HG02759 (cell line): ENCODE results near the gene MRGPRD.

Experiments
- ATAC-seq: cut with Tn5 transposase; IDR thresholded peaks from one replicate; pipeline ENCODE4 v1.9.1; 2021; ENCODE audit warnings: mild to moderate bottlenecking, moderate library complexity; ENCODE audit not compliant: unreplicated experiment

MRGPRD gene

DNA sequence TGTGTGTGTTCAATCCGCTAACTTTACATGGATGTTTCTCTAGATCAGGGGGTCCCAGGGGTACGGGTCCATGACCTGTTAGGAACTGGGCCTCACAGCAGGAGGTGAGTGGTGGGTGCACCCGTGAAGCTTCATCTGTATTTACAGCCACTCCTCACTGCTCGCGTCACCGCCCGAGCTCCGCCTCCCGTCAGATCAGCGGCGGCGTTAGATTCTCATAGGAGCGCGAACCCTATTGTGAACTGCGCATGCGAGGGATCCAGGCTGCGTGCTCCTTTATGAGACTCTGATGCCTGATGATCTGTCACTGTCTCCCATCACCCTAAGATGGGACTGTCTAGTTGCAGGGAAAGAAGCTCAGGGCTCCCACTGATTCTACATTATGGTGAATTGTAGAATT, 31.9 kb downstream of the MRGPRD start:
- ATAC-seq: no peak

DNA sequence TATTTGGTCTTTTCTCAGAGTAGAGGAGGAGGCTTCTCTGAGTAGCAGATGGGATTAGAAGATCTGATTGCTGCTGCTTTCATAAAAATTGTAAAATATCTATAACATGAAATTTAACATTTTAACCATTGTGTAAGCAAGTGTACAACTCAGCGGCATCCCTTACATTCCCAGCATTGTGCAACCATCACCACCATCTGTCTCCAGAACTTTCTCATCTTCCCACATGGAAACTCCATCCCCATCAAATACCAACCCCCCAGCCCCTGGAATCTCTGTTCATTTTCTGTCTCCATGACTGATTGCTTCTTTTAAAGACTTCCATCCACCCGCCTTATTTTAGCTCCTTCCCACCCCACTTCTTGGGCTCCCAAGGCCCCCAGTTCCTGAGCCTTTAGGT, 32.3 kb downstream of the MRGPRD start:
- no peak for ATAC-seq

DNA sequence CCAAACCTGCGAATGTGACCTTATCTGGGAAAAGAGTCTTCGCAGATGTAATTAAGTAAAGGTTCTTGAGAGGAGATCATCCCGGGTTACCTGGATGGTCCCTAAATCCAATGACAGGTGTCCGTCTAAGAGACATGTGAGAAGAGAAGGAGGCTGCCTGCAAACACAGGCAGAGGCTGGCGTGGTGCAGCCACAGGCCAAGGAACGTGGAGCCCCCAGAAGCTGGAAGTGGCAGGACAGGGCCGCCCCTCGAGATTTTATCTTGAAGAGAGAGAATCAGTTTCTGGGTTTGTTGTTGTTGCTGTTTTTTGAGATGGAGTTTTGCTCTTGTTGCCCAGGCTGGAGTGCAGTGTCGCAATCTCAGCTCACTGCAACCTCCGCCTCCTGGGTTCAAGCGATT, 33.6 kb downstream of the MRGPRD start:
- no peak for ATAC-seq

DNA sequence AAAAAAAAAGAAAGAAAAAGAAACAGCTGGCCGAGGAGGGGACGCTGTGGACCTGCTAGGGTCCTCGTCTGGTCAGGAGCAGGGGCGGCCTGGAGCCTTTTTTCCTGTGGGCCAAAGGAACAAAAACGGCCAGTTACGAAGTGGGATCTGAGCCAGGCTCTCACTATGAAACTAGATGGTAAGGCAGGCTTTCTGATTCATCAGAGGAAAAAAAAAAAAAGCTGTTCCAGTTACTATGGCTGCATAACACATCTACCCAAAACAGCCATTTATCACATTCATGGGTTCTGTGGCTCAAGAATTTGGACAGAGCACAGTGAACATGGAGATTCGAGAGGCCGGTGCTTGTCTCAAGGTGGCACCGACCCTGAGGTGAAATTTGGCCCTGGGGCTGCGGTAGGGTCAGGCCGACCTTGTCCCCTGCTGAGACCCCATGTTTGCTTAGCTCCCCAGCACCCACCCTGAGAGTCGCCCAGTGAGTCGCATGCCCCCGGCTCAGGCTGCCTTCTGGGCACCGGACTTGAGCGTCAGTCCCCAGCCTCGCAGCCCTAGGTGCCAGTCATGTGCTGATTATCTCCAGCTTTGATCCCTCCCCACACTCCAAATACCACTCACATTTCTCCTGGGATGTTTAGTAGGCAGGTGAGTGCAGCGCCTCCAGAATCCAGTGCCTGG, 34.2 kb downstream of the MRGPRD start:
- ATAC-seq: no peak

DNA sequence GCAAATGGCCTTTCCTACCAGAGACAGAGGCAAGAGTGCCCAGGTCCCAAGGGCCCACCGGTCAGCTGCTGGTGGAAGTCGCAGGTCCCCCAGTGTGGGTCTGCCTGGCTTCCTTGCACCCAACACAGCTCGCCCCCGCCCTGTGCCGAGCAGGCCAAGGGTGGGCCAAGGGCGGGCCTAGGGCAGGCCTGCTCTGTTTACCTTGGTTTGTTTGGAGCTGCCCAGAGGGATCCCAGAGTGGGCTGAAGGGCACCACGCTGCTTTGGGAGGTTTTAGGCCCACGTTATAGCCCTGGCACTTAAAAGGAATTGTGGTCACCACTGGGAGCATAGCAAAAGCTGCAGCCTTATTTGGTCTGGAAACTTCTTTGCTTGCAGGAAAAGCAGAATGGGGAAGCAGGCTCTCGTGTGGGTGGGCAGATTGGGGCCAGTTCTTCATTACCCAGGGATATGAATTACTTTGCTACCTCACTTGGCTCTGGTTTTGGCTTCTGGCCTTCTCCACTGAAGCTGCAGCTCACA, 38.0 kb downstream of the MRGPRD start:
- no peak for ATAC-seq

DNA sequence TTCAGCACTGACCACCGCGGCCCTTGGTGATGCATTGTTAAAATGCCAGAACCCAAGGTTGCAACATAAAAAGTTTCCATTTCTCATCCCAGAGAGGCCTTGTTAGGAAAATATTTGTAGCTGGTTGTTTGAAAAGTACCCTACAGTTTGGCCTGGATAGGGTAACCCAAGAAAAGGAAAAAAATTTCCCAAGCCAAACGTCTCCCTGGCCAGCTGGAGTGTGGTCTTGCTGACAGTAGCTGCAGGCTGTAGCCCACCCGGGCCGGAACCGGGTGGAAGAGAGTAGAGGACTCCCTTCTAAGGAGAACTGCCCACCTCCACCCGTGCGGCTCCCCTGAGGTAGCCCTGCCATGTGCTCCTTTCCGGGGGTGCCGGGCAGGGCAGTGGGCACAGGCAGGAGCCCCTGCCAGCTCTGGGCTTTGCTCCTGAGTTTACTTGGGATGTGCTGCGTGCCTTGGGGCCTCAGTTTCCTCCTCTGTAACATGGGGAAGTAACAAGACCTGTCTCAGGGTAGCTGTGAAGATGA, 38.6 kb downstream of the MRGPRD start:
- no peak for ATAC-seq

DNA sequence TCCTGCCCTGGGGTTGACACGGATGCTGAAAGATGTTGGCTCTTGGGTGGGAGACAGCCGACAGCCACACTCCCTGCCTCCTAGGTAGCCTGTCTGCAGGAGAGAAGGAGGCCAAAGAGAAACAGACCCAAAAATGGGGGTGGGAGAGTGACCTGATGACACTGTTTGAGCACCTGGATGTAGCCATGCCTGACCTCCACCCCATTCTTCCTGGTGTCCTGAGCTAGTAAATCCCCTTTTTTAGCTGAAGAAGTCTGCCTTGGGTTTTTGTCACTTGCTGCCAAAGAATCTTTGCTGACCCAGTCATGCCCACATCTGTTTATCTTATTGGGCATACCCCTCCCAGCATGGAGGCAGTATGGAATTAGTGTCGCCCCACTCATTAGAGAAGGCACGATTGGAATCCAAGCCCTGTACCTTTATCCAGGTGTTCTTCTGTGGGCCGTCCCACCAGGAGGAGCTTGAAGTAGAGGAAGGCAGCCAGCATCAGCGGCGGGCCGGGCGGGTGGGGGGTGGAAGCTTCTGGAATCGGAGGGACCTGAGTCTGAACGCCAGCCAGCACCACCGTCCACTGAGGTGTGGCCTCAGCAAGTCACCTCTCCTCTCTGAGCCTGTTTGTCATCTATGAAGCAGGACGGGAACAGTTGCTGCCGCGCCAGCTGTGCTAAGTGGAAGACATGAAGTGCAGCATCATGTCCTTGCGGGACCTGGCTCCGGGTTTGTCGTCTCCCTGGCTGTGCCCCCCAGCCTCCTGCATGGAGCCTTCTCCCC, 39.3 kb downstream of the MRGPRD start:
- no peak for ATAC-seq

DNA sequence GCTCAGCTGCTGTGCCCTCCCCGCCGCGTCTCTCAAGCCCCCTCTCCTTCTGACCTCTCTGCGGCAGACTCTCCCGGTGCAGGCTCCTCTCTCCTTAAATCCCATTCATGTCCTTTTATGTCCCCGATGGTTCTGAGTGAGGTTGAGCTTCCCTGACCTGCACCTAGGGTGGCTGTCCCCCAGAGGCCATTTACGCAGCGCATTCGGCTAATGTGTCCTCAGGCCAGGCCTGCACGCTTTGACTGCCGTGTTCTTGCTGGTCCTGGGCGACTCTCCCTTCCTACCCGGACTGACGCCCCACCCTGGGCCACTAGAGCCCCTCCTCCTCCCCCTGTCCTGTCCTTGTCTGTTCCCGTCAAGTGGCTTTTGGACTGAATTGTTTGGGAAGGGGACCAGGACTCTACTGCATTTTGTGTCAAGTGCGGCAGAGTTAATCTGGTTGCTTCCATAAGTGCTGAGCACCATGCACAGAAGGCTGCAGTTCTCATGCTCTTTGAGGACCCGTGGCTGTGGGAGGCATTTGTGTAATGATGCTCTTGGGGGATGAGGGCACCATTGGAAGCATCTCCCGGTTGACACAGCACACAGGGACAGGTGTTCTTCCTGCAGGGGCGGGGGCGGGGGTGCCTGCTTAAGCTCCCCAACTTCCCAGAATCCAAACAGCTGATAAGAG, 40.0 kb downstream of the MRGPRD start:
- no peak for ATAC-seq

DNA sequence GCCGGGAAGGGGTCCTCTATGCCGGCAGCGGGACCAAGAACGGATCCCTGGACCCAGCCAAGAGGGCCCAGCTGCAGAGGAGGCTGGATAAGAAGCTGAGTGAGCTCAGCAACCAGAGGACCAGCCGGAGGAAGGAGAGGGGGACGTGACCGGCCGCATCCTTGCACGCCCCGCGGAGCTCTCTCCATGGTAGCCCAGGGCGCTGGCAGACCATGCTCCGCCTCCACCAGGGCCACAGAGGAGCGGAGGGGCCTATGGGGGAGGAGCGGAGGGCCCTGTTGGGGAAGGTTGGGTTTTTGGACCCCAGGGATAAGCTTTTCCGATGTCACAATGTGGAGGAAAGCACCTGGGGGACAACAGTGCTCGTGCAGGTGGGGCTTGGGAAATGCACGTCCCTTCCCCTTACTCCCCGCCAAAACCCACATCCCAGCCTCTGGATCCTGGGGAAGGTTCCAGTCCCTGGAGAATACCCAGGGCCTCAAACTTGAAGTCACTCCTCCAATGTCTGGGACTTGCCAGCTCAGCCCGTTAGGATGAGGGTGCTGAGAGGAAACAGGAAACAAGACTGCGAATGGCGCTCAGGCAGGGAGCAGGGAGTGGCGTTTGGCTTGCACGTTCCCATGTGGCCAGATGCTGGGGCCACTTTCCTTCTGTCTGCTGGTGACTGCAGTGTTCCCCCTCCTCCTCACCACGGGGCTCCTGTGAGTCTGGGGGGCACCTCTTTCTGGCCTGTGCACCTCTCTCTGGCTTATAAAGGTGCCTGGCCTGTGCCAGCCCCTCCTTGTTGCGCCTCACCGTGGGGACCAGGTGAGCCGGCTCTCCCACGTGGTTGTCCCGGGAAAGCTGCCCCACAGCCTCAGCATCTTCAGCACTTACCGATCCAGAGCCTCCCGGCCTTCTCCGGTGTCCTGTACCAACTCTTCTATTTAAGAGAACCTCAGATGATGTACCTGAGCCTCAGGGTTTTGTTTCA, 40.9 kb downstream of the MRGPRD start:
- ATAC-seq: no peak

DNA sequence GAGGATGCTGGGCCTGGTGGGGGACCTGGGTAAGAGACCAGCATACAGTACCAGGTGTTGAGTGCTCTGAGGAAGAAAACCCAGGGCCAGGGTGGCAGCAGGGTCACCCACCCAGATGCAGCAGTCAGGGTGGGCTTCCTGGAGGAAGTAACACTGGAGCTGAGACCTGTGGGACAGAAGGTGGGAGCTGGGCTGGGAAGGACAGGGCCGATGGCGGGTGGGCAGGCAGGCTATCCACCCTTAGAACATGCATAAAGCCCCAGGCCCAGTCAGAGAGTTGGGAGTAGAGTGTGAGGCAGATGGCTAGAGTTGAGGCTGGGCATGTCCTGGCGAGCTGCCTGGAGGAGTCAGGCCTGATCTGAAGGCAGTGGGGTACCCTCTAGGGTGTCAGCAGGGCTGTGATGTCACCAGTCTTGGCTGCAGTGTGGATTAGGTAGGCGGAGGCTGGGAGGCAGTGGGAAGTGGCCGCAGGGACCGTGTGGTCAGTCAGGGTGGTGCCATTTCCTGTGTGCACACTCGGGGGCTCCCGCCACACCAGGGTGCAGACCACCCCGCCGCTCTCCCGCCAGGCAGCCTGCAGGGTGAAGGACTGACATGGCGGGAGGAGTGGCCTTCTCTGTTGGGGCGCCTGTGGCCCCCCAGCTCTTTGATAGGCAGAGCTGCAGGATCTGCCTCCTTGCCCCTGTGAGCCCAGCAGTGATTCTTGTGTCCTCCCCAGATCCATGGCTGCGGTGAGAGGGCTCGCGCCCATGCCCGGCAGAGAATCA, 41.8 kb downstream of the MRGPRD start:
- ATAC-seq: no peak

DNA sequence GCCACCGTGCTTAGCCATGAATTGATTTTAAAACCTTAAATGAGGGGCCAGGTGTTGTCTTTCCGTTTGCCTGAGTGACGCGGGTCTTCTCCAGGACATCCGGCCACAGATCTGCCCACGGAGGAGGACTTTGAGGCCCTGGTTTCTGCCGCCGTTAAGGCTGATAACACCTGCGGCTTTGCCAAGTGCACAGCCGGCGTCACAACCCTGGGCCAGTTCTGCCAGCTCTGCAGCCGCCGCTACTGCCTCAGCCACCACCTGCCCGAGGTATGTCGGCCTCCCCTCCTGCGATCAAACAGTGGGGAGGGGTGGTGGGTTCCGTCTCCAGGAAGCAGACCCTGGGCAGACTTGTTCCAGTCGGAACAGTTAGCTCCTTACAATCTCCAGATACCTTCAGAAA, 42.7 kb downstream of the MRGPRD start:
- ATAC-seq: no peak

DNA sequence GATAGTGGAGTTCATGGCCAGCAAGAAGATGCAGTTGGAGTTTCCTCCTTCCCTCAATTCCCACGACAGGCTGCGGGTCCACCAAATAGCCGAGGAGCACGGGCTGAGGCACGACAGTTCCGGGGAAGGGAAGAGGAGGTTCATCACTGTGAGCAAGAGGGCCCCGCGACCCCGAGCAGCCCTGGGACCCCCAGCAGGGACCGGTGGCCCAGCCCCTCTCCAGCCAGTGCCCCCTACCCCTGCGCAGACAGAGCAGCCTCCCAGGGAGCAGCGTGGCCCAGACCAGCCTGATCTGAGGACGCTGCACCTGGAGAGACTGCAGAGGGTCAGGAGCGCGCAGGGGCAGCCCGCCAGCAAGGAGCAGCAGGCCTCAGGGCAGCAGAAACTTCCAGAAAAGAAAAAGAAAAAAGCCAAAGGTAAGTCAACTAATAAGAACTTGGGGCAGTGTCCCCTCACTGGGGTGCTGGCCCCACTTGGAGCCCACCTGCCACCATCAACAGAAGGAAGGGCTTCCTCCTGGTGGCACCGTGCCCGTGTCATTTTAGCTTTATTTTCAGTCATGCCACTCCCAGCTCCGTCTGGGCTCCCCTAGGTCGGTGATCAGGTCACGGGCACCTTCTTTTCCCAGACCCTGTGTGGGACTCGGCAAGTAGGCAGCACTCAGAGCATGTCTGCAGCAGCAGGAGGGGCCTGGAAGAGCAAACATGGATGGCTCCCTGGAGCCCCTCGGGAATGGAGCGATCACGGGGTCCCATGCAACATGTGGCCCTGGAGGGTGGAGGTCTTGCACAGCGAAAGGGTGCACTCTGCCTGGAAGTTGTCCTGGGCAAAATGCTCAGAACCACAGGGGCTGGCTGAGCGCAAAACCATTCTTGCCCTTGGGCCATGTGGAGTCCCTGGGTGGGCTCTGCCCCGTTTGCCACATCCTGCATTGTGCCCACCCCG, 43.8 kb downstream of the MRGPRD start:
- no peak for ATAC-seq

DNA sequence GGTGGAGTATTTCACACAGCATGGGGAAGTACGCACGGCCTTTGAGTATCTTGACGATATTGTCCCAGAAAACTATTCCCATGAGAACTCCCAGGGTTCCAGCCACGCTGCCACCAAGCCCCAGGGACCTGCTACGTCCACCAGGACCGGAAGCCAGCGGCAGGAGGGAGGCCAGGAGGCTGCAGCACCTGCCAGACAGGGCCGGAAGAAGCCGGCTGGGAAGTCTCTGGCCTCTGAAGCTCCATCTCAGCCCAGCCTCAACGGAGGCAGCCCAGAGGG, 44.5 kb downstream of the MRGPRD start:
- no peak for ATAC-seq

DNA sequence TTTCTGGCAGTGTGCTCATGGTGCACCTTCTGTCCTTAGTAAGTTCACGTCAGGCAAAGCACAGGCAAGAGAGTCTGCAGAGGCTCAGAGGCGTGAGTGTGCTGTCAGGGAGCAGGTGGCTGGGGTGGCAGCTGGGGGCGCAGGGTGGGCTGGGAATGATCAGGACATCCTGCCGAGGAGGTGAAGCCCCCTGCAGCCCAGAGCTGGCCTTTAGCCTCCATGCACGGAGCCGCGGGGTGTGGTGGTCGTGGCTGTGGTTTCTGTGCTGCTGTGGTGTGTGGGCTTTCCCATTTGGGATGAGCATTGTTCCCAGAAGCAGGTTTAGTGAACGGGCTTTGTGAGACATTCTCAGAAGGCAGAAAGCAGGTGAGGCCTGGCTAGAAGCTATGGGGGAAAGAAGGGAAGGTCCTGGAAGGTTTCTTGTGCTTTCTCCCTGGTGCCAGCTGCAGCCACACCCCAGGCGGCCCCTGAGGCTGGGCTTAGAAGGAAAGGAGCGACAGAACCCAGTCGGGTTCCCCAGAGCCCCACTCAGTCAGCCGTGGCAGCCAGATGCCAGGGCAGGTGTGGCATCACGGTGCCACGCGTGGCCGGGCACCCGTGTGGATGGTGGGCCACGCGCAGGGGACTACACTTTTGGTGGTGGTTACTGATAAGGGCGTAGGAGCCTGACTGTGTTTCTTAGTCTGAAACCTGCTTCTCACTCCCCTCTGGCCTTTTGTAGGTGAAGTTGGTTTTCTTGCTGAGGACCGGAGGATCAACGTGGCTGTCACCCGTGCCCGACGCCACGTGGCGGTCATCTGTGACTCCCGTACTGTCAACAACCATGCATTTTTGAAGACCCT, 45.0 kb downstream of the MRGPRD start:
- ATAC-seq: no peak

DNA sequence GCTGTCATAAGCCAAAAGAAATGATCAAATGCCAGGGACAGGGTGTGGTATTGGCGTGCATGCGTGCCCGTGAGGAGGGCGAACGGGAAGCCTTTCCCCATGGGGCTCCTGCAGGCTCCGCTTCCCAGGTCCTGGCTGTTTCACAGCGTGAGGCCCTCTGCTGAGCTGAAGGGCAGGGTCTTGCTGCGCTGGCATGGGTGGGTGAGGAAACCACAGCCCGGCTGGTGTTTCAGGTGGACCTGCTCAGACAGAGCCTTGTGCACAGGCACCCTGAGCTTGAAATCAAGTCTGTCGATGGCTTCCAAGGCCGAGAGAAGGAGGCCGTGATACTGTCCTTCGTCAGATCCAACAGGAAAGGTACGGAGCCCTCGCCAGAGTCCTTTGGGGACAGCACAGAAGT, 45.7 kb downstream of the MRGPRD start:
- no peak for ATAC-seq

DNA sequence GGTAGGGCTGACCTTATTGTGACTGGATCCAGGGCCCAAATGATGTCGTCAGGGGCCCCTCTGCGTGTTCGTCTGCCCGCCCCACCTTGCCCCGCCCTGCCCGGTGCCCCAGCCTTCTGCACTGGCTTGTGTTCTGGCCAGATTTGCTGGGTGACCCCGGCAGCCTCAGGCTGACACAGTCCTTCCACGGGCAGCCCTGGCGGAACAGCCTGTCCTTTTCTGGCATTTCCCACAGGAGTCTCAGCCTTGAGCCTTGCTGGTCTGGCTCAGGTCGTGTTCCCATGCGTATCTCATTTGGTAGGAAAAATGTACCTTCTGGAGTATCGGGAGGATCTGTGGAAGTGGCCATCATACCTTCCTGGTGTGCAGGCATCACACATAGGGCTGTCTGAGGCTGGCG, 46.1 kb downstream of the MRGPRD start:
- ATAC-seq: no peak

DNA sequence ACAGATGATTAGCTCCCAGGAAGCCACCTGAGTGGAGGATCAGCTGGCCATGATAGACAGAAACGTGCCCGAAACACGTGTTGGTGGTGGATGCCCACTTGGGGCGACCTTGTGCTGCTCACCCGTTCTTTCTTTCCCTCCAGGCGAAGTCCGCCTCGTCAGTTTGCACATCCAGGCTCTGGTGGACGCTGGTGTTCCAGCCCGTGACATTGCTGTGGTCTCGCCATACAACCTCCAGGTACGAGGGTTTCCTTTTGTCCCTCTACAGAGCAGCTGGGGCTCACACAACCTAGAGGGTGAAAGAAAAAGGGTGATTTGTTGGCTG, 46.5 kb downstream of the MRGPRD start:
- no peak for ATAC-seq
